WI38 (cell line): ENCODE data around the gene USP6NL.

ENCODE experiments used
- H3K4me3 ChIP-seq: 2 replicates; pipeline ENCODE4 v1.5.1; 2011; ENCODE audit warnings: low read depth, mild to moderate bottlenecking, control low read depth, low read length
- TF ChIP-seq, protein P1 (sequence below): IDR thresholded peaks from 2 replicates; pipeline ENCODE4 v1.5.1; 2012; ENCODE audit warnings: low read depth, mild to moderate bottlenecking, control low read depth, low read length

USP6NL gene

DNA sequence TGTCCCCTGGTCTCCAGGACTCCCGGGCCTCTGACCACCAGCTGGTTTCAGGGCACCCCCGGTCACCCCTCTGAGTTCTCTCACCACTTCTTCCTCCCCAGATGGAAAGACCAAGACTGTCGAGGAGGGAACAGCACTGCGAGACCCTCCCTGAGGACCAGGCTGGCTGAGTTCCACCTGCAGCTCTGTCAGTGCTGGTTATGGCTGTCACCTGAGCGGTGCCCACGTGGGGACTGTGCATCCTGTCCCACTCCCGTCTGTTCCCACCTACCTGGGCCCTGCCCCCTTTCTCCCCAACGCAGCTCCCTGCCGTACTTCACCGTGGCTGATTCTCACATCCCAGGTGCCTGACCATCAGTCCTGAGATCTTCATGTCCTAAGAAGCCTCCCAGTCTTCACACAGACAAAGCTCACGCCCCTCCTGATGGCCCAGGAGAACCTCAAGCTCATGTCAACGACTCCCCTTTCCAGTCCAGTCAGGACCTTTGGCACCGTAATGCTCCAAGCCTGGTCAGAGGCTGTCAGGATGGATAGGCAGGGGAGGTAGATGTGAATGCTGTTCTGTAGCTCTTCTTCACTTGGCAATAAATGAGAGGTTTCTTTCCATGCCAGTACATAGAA lies 159.7 kb downstream of the USP6NL start:
- TF ChIP-seq, protein P1, sequence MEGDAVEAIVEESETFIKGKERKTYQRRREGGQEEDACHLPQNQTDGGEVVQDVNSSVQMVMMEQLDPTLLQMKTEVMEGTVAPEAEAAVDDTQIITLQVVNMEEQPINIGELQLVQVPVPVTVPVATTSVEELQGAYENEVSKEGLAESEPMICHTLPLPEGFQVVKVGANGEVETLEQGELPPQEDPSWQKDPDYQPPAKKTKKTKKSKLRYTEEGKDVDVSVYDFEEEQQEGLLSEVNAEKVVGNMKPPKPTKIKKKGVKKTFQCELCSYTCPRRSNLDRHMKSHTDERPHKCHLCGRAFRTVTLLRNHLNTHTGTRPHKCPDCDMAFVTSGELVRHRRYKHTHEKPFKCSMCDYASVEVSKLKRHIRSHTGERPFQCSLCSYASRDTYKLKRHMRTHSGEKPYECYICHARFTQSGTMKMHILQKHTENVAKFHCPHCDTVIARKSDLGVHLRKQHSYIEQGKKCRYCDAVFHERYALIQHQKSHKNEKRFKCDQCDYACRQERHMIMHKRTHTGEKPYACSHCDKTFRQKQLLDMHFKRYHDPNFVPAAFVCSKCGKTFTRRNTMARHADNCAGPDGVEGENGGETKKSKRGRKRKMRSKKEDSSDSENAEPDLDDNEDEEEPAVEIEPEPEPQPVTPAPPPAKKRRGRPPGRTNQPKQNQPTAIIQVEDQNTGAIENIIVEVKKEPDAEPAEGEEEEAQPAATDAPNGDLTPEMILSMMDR = no peak

DNA sequence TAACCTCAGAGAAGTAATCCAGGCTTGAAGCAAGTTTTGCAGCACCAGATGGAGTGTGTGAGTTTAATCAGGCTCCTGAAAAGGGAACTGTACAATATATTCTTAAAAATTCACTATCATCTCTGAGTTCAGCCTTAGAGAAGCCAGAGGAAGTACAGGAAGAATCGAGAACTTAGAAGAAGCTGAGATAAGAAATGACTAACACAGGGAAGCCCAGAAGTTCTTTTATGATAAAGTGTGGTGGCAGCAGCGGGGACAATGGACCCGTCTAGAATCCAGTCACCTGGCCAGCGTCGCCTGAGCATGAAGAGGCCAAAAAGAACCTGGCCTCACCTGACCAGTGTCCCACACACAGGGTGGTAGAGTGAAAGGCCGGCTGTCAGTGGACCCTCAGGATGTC lies 161.0 kb downstream of the USP6NL start:
- TF ChIP-seq, protein P1 = no peak
- no peak overlapping the region for H3K4me3 ChIP-seq

More for the DNA sequence above, 159.7 kb downstream of the USP6NL start:
- H3K4me3 ChIP-seq = no peak overlapping the region

DNA sequence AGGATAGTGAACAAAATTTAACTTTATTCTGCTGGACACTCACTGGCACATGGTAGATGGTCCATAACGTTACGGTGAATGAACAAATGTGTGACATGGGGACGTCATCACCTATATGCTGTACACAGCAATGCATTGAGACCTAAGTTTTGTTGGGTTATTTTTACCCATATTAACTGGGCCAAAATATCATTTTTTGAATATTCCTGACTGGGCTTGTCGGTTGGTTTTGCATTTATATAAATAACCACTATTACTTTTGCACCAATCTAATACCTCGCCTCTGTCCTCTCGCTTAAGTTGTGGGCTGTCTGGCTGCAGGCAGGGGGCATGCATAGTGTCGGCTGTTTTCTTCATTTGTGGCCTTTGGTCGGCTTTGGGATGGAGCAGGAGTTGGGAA lies 161.7 kb downstream of the USP6NL start:
- no peak overlapping the region for H3K4me3 ChIP-seq
- TF ChIP-seq, protein P1 = no peak

DNA sequence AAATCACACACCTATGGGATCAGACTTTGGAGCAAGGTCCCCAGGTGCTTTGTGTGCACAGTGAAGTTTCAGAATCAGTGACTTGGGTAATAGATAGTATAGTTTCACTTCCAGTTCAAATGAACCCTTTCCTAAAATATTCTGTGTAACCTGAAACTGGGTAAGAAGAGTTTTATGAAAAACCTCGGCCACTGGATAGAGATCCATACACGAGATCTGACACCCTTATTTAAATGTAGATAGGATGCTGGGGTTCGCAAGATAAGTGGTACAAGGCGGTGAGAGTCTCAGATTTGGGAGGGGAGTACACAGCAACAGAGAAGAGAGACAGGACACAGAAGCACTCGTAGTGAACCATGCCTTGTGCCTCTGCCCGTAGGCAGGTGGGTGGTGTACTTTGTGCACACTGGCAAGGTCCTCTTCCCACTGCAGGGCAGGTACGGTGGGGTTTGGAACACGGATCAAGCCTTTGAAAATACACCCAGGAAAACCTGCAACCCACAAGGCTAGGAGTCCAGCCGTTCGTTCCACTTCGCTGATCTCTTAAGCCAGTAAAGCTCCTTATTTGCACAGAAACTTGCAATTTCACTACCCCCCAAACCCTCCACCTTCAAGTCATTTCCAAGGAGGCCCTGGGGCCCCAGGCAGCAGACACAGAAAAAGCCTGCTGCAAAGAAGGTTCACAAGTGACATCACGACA lies 162.8 kb downstream of the USP6NL start:
- H3K4me3 ChIP-seq = no peak overlapping the region
- TF ChIP-seq, protein P1 = no peak

DNA sequence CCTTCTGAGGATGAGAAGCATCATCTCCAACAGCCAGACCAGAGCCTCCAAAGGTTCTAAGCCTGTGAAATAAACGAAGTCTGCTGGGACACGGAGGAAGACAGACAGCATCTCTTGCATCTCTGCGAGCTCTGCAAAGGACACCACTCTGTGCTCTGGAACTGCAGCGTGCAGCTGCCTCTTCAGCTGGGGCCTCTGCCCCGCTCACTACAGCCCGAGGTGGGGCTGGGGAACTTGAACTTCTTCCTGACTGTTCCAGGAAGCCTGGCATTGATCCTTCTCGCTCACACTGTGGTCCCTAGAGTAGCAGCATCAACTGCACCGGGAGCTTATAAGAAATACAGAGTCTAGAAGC lies 163.3 kb downstream of the USP6NL start:
- TF ChIP-seq, protein P1 = no peak
- no peak overlapping the region for H3K4me3 ChIP-seq

DNA sequence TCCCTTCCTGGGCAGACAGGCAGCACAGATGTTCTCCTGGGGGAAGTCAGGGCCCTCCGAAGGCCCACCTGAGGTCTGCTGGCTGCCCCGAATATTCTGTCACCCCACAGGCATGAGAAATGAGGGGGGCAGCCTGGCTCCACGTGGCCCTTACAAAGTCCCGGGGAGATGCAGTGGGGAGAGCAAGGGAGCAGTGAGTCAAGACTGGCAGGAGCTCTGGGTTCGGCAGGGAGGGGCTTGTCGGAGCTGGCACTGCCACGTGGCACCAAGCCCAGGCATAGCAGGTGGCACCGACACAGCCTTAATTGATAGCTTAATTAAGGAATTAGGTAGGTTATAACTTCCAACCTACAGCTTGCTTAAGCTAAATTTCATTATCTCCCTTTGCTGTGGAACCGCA lies 163.9 kb downstream of the USP6NL start:
- no peak overlapping the region for H3K4me3 ChIP-seq
- TF ChIP-seq, protein P1 = no peak

DNA sequence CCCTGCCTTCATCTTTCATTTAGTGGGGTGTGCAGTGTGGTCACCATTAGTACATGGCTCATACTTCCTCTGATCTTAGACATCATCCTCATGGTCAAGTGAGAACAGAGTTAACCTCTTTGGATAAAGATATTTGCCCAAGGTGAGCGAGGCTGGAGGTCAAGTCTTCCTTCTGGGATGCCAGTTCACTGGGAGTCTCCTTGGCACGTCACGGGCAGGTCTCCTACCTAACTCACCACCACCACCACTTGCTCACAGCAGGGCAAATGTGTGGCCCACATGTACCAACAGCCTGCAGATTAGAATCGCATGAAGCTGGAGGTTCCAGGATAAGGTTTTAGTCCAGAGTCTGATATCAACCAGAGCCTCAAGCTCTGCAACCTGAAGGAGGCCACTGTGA lies 164.6 kb downstream of the USP6NL start:
- no peak overlapping the region for H3K4me3 ChIP-seq

More for the DNA sequence above, 164.6 kb downstream of the USP6NL start:
- TF ChIP-seq, protein P1 = no peak
